Activated T-cell treated with anti-CD3 and anti-CD28 coated beads for 24 hours (primary cell): ENCODE measurements around the gene R3HCC1L.
"Not testable (repeated sequence)": the region's sequence is repeated elsewhere in the genome, so short reads cannot be mapped to it uniquely, and the experiment has no call there.

Experiments used
- DNase-seq: peaks from one replicate; pipeline ENCODE4 v3.0.0-alpha.2; 2020; ENCODE audit warnings: low read depth

R3HCC1L gene

DNA sequence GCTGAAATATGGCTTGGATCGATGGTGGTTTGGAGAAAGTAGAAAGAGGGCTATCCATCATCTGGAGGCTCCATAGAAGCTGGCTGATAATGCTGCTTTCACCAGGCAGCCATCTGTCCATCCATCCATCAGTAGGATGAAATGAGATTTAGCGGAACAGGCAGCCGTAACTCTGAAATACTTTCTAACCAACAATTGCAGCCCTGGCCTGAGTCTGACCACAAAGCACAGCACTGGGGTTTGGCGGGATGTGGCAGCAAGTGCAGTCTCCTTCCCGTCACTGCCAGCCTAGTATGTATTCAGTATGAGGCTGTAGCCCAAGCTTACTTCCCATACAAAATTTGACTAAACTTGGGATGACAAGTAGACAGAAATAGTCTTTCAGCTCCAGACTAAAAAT is 38.0 kb downstream of the R3HCC1L start:
- no peak for DNase-seq

DNA sequence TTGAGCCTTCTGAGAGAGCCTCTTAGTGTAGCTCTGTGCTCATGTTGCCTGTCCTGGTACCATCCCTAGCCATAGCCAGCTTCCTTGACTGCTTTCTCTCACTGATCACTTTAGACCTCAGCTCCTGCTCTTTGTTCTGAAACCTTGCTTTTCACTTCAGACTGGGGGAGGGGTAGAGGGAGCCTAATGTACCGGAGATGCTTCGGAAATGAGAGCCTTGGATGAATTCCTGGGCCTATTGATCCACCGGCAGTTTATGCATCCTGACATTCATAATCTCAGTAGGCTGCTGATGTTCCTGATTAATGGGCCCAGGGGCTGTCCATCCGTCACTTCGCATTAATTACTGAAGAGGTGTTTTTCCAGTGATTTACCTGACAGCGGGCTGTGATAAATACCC is 38.8 kb downstream of the R3HCC1L start:
- no peak for DNase-seq

DNA sequence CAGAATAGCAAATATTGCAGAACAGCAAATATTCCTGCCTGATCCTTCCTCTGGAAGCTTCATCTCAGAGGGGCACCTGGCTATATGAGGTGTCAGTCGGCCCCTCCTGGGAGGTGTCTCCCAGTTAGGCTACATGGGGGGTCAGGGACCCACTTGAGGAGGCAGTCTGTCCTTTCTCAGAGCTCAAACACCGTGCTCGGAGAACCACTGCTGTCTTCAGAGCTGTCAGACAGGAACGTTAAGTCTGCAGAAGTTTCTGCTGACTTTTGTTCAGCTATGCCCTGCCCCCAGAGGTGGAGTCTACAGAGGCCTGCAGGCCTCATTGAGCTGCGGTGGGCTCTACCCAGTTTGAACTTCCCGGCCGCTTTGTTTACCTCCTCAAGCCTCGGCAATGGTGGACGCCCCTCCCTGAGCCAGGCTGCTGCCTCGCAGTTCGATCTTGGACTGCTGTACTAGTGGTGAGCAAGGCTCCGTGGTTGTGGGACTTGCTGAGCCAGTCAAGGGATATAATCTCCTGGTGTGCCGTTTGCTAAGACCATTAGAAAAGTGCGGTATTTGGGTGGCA is 48.0 kb downstream of the R3HCC1L start:
- DNase-seq = not testable (repeated sequence)

DNA sequence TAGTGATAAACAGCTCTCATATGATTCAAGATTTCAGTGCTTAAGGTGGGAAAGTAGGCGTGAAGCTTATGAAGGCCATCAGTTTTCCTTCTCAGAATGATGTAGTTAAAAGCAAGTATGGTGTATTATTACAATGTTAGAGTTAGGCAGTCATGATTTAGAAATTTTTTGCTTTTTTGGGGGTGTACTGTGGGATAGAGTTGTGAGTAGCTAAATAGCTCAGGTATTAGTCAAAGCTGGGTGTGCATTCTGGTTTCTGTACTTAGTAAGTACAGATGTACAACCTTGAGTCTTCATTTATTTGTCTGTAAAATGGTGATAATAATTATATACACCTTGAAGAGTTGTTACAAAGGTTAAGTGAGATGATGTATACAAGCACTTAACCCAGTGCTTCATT is 52.2 kb downstream of the R3HCC1L start:
- no peak for DNase-seq

DNA sequence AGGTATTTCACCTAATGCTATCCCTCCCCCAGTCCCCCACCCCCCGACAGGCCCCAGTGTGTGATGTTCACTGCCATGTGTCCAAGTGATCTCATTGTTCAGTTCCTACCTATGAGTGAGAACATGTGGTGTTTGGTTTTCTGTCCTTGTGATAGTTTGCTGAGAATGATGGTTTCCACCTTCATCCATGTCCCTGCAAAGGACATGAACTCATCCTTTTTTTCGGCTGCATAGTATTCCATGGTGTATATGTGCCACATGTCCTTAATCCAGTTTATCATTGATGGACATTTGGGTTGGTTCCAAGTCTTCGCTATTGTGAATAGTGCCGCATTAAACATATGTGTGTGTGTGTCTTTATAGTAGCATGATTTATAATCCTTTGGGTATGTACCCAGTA is 56.3 kb downstream of the R3HCC1L start:
- DNase-seq = not testable (repeated sequence)

DNA sequence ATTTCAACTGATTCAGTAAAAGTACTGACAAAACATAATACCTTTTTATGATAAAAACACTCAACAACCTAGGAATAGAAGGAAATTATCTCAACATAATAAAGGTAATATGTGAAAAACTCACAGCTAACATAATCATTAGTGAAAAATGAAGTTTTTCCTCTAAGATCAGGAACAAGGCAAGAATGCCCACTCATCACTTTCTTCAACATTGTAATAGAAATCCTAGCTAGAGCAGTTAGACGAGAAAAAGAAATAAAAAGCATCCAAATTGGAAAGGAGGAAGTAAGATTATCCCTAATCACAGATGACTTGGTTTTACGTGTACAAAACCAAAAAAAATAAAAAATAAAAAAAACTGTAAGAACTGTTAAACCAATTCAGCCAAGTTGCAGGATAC is 58.6 kb downstream of the R3HCC1L start:
- no peak for DNase-seq

DNA sequence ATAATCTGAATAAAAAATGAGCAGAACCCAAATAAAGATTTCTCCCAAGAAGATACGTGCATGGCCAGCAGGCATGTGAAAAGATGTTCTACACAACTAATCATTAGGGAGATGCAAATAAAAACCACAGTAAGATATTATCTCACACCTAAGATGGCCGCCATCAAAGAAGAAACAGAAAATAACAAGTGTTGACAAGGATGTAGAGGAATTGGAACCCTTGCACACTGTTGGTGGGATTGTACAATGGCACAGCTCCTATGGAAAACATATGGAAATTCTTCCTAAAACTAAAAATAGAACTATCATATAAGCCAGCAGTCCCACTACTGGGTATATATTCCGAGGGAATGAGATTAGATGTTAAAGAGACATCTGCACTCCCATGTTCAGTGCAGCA is 60.2 kb downstream of the R3HCC1L start:
- no peak for DNase-seq

DNA sequence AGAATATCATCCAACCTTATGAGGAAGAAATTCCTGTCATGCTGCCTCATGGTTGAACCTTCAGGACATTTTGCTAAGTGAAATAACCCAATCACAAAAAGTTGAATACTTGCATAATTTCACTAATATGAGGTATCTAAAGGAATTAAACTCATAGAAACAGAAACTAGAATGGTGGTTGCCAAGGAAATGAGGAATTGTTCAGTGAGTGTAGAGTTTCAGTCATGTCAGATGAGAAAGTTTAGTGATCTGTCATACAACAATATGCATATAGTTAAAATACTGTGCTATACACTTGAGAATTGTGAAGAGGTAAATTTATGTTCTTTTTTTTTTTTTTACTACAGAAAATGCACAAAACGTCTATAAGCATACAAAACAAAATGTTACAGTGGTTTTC is 60.7 kb downstream of the R3HCC1L start:
- no peak for DNase-seq

DNA sequence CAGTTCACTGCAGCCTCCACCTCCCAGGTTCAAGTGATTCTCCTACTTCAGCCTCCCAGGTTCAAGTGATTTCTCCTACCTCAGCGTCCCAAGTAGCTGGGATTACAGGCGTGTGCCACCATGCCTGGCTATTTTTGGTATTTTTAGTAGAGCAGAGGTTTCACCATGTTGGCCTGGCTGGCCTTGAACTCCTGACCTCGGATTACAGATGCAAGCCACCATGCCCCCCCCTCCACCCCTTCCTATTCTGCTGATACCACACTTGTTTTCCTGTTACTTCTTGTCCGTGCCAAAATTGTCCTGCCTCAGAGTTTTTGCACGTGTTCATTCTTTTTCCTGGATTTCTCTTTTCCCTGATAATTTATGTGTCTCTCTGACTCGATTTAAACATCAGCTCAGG is 62.5 kb downstream of the R3HCC1L start:
- no peak for DNase-seq

DNA sequence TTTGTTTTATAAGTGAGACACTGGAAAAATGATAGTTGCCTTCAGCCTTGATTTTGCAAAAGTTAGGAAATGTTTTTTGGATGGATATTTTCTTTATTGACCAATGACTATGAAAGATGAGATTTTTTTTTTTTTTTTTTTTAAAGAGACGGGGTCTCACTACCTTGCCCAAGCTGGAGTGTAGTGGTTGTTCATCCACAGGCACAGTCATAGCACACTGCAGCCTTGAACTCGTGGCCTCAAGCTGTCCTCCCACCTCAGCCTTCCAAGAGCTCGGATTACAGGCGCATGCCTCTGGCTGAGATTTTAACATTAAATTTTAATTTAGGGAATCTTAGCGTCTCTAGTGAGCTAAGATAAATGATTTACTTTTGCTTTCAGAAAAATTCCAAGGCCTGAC is 67.3 kb downstream of the R3HCC1L start:
- no peak for DNase-seq

DNA sequence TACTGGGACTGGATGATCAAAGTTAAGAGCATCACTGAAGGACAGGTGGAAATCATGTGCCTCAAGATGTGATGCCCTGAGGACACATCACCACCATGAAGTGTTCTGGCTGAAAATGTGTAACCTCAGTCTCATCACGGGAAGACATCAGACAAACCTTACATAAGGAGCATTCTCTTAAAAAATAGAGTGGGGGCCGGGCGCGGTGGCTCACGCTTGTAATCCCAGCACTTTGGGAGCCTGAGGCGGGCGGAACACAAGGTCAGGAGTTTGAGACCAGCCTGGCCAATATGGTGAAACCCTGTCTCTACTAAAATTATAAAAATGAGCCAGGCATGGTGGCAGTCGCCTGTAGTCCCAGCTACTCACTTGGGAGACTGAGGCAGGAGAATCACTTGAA is 67.9 kb downstream of the R3HCC1L start:
- no peak for DNase-seq

DNA sequence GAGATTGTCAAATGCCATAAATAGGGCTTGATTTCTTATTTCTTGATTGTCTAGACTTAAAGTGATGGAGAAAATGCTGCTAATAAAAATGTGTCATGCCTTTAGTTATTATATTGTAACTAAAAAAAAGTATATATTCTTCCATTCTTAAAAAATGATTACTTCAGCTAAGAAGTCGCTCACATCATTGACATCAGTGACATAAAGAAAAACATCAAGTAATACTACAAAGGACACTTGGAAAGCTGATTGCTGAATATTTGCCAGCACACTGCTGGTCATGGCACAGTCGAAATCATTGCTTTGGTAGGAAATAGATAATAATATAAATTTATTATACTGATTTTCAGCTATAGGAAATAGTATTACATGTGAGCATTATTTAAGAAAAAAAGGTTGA is 70.9 kb downstream of the R3HCC1L start:
- no peak for DNase-seq

DNA sequence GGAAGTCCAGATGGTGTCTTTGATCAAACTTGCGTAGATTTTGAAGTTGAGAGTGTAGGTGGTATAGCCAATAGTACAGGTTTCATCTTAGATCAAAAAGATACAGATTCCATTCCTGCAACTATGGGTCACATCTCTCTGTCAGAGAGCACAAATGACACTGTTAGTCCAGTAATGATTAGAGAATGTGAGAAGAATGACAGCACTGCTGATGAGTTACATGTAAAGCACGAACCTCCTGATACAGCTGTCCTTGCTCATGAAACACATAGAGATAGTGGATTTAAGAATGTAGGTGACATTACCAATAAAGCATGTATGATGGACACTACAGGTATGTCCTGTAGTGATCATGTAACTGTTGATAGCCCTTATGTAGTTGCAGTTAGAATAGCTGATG is 74.5 kb downstream of the R3HCC1L start:
- no peak for DNase-seq

DNA sequence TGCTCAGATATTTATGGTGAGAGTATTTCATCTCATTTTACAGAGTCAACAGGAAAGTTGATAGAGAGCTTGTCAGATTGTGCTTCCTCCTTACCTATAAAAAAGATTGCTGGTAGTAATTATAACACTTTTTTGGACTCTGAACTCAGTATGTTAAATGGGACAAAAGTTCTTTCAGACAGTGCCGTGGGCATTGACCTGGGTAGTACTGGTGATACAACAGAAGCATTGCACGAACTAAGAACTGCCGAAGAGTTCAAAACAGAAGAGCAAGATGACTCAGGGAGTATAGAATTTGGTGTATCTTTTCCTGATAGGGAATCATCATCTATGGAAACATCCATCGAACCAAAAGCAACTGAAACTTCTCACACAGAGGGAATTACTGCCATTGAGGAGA is 75.0 kb downstream of the R3HCC1L start:
- DNase-seq = no peak

DNA sequence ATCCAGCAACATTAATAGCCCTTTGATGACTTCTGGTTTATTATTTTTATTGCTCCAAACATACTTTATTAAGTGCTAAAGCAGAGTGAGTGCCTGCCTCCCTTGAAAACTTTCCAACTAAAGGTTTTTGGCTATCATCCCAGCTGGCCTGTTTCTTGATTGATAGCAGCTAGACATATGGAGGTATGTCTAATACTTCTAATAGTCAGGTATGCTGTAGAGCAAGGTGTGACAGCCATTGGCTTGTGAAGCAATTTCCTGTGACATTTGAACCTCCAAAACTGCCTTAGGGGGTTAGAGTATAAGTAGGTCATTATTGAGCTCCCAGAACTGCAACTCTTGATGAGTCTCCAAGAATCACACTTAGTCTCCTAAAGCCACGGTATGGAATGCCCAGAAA is 77.7 kb downstream of the R3HCC1L start:
- DNase-seq = no peak

DNA sequence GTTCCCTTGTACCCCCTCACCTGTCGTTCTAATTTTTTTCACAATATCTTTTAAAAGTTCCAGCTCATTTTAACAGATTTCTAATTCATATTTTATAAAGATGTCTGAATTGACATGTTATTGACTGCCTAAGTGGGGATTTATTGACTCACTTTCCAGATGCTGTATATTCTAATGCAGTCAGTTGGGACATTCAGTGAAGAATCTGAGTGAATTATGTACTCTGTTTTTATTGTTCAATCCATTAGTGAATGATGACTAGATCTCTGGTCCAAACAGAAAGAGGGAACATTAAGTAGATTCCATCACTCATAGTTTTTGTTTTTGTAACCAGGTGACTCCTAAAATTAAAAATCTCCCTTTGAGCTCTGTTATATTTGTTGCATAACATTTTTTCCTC is 79.3 kb downstream of the R3HCC1L start:
- no peak for DNase-seq

DNA sequence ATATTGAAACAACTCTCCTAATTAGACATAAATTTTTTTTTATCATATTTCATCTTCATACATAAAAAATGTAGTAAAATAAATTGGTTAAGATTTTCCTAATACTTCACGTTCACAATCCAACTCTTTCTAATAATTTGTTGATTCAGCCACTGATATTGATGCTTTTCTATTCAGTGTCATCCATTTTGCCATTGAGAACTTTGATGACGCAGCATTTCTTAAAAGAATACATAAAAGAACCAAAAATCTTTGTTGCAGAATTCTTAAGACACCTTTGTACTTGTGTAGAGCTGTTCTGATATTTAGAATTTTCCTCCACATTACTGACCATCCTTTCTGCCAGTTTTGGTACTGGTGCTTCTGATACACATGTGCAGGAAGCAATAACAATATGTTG is 80.9 kb downstream of the R3HCC1L start:
- no peak for DNase-seq

DNA sequence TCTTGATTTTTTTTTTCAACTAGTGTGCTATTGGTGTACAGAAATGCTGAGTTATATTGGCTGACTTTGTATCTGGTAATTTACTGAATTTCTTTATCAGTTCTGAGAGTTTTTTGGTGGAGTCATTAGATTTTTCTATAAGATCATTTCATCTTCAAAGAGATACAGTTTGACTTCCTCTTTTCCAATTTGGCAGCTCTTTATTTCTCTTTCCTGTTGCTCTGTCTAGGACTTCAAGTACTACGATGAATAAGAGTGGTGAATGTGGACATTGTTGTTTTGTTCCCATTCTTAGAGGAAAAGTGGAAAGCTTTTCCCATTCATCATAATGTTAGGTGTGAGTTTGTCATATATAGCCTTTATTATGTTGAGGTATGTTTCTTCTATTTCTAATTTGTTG is 83.3 kb downstream of the R3HCC1L start:
- DNase-seq = no peak

DNA sequence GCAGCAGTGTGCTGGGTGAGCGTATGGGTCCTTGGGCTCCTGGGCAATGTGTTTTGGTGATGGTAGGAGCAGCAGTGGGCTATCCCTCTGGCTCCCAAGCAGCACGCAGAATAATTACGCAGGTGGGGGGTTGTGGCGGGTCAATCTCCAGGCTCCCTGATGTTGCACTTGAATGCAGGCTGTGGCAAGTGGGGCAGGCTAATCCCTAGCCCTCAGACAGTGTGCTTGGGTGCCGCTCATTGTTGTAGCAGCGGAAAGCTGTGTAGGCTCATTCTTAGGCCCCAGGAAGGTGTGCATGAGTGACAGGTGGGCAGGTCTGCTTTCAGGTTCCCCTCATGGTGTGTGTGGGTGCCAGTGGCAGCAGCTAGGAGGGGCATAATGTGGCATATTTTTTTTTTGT is 89.4 kb downstream of the R3HCC1L start:
- DNase-seq = no peak

DNA sequence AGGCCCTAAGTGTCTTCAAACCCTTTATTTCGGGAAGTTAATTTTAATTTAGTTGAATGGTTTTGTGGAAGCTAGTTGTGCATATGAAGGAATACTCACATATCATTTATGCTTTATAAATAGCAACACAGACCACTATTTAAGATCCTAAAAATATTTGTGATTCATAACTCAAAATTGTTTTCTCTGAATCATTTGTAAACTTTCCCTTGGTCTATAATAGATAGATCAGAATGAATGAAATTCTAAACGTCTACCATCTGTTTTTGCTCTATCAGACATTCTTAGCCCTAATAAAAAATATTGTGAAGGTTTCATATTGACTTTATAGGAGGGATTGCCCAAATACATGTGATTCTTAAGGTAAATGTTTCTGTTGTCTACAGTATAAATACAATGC is 90.1 kb downstream of the R3HCC1L start:
- no peak for DNase-seq

DNA sequence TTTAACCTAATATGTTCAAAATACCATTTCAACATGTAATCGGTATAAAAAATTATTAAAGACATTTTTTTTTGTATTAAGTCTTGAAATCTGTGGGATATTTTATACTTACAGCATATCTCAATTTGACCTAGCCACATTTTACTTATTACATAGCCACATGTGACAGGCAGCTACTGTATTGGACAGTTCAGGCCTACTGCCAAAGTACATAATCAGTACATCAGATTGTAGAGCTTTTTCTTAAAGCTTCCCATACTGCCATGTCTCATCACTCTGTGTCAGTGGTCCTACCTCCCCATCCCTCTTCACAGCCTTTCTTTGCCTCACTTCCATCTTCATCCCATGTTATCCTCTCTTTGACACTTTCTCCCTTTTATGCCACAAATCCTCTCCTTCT is 90.5 kb downstream of the R3HCC1L start:
- DNase-seq = no peak

DNA sequence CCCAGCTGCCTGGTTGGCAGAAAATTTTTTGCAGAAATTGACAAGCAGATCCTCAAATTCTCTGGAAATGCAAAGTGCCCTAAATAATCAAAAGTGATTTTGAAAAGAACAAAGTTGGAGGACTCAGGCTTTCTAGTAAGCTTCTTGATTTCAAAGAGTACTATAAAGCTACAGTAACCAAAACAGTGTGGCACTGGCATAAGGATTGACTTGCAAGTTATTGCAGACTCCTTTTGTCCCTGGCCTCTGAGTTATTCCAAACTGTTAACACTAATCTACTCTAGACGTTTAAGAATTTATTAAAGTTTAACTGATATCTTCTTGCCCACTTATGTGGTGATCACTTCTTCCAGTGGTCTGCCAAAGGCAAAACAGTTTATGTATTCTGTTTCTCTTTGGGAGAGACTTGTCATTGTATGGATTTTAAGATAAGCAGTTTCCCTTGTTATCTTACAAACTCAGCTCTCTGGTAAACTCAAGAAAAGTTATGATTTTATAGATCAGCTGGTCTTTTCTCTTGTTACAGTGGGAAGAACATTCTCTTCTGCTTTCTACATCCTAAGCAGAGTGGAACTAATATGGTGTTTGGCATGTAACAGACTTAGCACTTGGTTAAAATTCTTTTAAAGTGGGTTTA is 92.2 kb downstream of the R3HCC1L start:
- no peak for DNase-seq

DNA sequence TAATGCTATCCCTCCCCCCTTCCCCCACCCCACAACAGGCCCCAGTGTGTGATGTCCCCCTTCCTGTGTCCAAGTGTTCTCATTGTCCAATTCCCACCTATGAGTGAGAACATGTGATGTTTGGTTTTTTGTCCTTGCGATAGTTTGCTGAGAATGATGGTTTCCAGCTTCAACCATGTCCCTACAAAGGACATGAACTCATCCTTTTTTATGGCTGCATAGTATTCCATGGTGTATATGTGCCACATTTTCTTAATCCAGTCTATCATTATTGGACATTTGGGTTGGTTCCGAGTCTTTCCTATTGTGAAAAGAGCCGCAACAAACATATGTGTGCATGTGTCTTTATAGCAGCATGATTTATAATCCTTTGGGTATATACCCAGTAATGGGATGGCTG is 93.3 kb downstream of the R3HCC1L start:
- not testable (repeated sequence) for DNase-seq

DNA sequence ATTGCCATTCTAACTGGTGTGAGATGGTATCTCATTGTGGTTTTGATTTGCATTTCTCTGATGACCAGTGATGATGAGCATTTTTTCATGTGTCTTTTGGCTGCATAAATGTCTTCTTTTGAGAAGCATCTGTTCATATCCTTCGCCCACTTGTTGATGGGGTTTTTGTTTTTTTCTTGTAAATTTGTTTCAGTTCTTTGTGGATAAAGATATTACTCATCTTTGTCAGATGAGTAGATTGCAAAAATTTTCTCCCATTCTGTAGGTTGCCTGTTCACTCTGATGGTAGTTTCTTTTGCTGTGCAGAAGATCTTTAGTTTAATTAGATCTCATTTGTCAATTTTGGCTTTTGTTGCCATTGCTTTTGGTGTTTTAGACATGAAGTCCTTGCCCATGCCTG is 93.8 kb downstream of the R3HCC1L start:
- not testable (repeated sequence) for DNase-seq

DNA sequence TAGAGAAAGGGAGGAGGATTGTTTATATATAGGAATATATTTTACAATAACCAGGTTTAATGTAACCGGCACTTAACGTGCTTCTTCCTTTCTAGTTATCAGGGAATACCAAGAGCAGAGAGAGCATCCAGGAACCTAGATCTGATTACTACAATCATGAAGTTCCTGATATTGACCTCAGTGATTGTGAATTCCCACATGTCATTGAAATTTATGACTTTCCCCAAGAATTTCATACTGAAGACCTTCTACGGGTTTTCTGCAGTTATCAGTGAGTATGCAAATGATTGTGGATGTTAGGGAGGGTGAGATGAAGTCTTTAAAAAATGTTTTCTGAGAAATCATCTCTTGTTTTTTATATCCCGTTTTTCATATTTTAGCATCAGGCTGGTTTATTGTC is 97.0 kb downstream of the R3HCC1L start:
- DNase-seq = no peak
